HG03196 (cell line): ENCODE results near the gene COL25A1.
"Not testable (repeated sequence)": the region's sequence is repeated elsewhere in the genome, so short reads cannot be mapped to it uniquely, and the experiment has no call there.

Experiments
- ATAC-seq: cut with Tn5 transposase; IDR thresholded peaks from one replicate; pipeline ENCODE4 v1.9.1; 2021; ENCODE audit not compliant: unreplicated experiment

The COL25A1 gene

DNA sequence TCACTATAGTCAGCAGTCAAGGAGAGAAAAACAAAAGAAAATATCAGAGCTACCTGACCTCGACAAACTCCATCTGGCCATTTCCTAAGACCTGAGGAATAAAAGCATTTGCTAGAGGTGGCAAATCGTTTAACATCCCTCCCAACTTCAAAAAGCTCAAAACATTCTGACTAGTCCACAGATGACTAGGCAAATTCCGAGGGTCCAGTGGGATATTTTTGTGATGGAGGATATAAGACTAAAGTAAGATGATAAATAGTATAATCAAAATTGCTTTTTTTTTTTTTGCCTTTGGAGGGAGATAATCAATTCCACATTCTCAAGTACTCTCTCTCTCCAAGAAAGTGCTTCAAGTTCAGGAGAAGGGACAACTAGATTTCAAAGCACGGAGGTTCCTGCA is 420.5 kb downstream of the COL25A1 start:
- no peak for ATAC-seq

DNA sequence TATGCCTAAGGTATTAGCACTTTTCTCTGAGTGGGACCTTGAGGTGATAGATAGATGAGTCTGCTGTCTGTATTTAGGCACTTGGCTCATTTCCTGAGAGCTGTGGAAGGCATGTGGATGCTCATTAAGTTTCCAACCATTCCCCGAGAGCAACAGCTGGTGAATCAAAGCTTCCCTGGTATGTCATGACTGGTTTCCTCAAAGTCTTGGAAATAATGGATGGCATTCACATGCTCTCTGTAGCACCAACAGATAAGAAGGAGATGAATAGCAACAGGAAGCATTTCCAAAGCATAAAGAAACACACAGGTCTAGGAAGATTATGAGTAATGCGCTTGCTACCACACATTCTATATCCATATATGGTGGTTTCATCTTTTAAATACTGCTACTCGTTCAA is 421.3 kb downstream of the COL25A1 start:
- ATAC-seq = no peak

DNA sequence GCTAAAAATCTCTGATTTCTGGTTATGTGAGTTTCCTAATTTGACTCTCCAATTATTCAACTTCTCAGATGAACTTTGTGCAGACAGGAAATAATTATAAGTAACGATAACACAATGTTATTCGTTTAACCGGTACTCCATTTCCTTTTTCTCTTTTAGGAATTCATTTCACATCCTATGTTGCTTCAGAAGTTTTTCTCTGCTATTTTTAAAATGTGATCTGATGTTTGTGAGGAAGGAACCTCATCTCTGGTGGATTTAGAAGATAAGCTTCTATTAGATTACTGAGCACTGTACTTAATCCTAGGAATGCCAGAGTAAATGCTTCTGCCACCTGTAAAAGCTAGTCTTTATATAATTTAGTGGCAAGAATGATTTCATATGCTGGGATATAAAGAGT is 423.7 kb downstream of the COL25A1 start:
- ATAC-seq = no peak

DNA sequence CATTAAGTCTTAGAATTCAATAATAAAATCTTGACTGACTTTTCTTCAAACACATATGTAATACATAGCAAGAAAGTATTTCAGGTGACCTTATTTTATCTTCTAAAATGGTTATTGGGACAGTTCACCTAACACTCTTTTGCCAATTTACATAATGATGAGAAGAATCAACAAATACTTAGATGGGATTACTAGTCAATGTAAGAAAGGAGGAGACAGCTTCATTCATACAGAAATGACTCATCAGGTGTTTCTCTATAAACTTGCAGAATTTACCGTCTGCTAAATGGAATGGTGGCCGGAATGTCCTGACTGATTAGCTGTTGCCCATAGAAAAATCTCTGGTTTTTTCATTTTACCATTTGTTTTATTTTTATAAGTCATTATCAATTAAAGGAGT is 424.6 kb downstream of the COL25A1 start:
- ATAC-seq = no peak

DNA sequence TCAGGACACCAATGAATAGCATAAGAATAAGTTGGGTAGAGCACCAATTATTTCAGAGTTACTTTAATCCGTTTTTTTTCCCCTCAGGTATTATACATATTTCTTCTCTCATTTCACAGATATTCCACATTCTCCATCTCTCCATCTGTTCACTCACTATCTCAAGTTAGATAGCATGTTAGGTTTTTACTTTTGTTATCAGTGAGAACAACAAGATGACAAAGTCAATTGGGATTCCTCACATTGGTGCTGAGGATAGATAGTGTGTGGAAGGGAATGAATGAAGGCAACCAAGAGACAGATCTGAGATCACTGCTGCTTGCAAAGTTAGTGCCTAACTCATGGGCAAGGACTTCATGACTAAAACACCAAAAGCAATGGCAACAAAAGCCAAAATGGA is 427.7 kb downstream of the COL25A1 start:
- ATAC-seq = no peak

DNA sequence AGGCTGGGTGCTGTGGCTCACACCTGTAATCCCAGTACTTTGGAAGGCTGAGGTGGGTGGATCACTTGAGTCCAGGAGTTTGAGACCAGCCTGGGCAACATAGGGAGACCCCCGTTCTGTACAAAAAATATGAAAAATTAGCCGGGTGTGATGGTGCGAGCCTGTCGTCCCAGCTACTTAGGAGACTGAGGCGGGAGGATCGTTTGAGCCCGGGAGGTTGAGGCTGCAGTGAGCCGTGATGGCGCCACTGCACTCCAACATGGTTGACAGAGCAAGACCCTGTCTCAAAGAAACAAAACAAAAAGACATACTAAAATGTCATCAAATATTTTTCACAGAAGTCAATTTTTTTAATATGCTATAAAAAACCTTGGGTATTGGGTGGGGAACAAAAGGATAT is 432.5 kb downstream of the COL25A1 start:
- not testable (repeated sequence) for ATAC-seq

DNA sequence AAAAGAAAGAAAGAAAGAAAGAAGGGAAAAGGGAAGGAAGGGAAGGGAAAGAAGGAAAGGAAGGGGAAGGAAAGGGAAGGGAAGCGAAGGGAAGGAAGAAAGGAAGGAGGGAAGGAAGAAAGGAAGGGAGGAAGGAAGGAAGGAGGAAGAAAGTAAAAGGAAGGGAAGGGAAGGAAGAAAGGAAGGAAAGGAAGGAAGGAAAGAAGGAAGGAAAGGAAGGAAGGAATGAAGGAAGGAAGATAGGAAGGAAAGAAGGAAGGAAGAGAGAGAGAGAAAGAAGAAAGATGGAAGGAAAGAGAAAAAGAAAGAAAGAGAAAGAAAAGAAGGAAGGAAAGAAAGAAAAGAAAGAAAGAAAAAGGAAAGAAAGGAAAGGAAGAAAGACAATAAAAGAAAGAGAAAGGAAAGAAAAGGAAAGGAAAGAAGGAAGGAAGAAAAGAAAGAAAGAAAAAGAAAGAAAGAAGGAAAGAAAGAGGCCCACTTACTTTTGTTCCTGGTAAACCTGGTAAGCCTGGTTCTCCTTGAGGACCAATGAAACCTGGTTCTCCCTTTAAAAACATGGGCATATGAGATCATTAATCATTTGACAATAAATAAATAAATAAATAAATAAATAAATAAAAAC is 433.7 kb downstream of the COL25A1 start:
- no peak for ATAC-seq

DNA sequence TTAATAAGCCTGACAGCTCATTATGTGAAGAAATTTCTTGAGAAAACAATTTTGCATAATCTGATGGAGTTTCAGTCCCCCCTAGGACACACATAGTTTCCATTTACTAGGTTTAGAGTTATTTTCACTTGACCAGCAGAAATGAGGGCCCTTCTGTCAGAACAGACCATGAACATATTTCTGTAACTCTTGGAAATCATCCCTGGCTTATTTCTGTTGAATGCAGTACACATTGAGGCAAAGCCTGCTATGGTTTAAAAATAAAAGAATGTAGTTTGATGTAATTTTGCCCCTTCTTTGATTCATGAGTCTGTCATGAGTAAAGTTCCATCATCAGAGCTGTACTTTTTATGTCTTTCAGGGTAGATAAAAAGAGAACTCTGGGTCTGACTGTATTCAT is 435.0 kb downstream of the COL25A1 start:
- no peak for ATAC-seq

DNA sequence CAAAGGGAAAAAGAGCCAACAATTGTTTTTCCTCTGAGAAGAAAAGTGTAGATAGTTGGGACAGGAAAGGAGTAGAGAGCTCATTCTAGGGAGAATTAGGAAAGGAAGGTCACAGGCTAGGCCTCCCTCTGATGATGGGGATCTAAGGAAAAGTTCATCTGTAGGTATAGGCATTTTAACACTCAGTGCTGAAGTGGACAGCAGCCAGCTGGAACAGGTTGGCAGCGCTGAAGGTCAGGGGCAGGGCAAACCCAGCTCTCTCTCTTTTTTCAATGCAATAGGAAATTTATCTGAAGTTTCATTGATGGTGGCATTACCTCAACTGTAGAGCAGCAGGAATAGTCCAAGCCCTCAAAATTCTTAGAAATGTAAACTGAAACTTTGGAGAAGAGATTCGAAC is 441.1 kb downstream of the COL25A1 start:
- ATAC-seq = no peak

DNA sequence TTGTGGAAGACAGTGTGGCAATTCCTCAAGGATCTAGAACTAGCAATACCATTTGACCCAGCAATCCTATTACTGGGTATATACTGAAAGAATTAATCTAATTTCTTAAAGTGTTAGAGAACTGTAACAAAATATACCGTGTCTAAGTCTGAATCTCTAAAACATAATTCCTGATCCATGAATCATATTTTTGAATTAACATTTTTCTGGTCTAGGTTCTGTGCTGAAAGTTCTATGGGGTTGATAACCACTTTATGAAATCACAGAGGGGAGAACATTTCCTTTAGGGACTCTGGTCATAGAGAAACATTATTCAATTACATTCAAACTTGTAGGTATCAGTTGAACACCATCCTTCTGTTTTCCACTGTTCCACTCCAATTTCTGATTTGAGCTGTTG is 447.7 kb downstream of the COL25A1 start:
- ATAC-seq = no peak

DNA sequence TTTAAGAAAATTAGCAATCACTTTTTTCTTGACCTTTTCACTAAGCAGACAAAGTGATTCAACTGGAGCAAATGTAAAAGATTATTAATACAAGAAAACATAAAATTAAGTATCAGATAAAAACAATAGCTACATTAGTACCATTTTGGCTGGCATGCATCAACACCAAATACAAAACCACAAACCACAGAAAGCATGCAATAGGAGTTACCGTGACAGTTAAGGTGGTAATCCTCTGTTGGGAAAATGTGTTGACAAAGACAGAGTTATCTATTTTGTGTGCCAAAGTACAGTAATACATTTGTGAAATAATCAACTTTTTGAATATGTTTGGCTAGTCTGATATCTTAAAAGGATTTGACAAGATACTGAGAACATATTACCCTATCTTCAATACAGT is 449.8 kb downstream of the COL25A1 start:
- ATAC-seq = no peak

DNA sequence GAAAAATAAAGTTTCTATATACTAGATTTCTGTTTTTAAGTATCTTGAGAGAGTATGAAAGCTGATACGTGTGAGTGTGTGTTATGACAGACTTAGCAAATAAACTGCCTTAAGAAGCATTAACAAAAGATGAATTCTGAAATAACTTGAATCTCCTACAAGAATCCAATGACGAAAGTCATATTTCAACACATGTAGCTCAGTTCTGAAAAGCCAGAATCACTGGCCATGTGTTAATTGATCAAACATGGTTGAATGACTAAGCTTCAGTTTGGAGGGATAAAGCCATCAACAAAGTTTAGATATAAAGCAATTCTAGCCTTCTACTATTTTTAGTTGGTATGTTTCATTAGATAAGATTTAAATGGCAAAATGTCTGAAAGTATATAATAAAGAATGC is 451.1 kb downstream of the COL25A1 start:
- no peak for ATAC-seq

DNA sequence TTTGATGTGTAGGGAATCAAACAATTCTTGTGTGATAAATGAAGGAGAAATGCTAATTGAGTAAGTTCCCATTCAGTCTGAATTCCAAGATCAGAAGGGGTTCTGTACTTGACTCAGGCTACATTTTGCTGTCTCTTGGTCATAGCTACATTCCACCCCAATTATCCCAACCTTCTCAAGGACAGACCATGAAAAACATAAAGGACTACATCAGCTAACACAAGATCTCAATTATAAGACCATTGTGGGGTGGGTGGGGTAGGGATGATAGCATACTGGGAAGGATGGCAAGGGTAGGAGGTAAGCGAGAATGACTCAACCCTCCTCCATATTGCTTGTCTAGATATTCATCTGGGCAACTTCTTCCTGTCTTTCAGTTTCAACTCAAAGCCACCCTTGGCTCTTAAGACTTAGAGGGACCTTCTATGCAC is 452.2 kb downstream of the COL25A1 start:
- peak; percentile 61 for ATAC-seq

DNA sequence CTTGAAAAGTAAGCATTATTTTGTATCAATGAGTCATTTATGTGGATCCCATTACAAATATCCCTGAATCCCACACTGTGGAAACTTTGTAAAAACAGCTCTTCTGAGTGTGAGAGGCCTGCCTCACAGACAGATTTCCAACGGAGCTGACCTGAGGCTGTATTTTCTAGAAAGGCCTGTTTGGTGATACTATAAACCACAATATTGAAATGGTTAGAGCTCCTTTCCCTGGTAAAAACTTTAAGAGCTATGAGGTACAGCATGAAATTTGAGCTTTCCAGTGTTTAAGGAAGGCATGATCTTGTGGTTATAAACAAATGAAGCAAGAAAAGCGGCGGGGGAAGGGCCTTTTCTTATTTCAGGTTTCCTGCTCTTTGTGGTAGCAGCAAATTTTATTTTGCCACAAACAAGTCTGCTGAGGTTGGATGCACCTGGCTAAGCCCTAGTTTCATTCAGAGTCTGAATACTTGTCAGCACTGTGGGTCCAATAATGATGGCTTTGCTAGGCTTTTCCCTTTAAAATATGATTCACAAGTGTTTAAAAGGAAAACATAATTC is 452.8 kb downstream of the COL25A1 start:
- ATAC-seq = peak; percentile 98

DNA sequence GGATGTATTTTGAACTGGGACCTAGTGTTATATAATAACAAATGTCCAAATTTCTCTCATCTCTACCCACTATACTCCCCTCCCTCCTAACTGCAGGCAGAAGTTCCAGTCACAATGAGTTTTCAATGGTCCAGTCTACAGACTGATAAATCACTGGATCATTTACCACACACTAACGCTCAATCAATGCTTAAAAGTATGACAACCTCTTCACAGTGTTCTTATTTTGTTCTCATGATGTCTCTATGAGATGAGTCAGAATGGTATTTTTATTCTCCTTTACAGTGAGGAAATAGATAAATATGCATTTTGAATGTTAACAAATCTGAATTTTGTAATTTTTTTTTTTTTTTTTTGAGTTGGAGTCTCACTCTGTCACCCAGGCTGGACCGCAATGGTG is 455.9 kb downstream of the COL25A1 start:
- ATAC-seq = no peak

DNA sequence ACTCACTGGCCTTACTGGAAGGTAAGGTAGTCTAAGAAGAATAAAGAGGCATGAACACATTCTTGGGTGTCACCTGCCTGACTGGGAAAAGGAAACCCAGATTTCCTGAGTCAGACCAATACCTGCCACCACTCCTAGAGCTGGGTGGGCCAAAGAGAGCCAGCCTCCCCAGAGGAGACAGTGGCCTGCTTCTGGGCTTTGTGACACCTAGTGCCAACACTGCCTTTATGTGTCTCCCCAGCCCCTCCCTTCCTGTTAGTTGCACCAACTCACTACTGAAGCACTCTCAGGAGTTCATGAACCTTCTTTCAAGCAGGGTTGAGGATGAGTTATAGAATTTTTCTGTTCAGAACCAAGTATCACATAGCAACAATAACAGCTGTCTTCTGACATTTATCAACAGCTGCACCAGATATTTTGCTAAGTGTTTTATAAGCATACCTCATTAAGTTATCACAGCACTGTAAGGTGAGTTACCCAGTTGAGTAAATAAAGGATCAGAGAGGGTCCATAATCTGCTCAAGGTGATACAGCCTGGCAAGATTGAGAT is 462.0 kb downstream of the COL25A1 start:
- no peak for ATAC-seq

DNA sequence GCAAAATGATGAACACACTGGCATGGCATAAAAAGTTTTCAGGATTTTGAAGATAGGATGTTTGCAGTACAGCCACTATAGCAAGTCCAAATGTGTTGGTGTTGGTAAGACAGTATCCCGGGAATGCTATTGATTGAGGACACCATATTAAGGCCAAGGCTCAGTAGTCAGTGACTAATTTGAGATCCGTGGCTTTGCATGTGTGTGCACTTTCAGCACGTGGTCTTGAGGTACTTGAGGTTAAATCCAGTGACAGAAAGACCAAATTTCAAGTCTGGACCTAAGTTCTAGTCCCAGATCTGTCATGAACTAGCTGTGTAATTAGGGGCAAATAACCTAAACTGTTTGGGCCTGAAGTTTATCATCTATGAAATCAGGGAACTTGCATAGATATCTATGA is 463.1 kb downstream of the COL25A1 start:
- ATAC-seq = no peak

DNA sequence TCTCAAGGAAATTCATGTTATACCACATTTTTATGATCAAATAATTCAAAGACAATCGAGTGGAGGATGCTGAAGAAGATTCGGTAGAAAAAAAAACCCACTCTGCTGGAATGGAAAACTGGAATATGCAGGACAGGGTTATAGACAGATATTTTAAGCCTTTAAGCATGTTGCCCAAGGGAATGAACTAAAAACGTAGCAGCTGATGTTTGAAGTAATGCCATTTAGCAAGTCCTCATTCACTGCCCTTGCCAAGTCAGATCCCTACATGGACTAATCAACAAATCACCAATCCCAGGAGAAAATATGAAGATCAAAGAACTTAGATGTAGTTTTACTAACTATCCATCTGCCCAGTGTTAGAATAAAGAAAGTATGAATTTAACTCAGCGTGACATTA is 464.0 kb downstream of the COL25A1 start:
- ATAC-seq = no peak

DNA sequence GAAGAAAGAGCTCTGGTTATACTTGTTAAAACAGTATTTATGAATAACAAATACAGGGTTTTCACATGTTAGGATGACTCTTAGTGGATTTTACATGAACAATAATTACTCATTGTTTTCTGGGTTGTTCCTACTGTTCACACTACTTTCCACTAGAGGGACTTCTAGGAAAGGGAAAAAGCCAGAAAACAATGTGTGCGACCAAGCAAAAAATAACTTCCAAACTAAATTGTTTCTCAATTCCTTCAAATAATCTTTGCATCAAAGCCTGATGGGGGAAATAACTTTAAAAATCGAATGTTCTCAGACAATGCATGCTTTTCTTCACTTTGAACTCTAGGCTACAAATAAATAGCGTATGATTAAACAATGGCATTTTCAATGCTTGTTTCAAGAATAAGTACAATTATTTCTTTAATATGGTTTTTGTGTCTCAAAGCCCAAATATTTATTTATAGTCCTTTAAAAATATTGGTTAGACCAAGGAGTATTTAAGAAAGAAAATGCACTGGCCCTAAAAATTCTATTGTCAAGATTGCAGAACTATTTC is 467.5 kb downstream of the COL25A1 start:
- peak; percentile 50 for ATAC-seq

DNA sequence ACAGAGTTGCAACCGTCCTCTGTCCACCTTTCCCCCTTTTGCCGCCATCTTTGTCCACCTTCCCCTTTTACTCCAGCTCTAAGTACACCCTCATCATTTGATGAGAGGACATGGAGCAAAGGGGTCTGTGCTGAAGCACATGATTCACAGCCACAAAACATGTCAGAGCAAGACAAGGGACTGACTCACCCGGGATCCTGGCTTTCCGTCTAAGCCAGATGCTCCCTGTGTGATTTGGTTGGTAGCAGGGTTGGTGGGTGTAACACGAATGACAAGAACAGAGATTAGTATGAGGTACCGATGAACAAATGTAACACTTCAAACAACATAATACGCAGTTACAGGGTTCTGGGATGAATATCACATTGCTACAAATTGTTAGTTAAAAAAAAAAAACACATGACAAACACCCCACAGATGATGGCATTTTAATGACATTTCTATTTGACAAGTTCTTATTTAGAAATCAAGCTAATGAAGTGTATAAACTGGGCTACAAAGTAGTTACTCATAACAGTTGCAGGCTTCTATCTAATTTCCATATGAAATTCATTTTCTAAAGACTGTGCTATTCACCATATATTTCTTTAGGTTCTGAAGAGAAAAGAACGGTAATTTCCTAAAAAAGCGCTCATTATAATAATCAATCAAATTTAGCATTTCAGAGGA is 468.2 kb downstream of the COL25A1 start:
- no peak for ATAC-seq

DNA sequence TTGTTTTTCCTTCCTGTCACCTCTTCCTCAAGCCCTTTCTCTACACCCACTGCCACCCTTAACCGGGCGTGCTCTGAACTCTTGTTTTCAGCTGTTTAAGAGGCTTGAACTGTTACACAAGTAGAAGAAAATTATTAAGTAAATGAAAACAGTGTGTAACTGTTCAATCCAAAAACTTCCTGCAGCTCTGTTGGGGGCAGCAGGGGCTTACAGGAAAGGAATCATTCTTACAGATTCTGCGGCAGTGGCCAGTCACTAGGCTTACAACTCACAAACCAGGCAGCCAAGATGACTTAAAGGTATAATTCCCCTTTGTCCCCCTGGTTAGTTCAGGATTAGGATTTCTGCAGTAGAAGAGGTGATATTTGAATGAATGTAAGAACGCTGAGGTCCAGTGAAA is 469.4 kb downstream of the COL25A1 start:
- no peak for ATAC-seq

DNA sequence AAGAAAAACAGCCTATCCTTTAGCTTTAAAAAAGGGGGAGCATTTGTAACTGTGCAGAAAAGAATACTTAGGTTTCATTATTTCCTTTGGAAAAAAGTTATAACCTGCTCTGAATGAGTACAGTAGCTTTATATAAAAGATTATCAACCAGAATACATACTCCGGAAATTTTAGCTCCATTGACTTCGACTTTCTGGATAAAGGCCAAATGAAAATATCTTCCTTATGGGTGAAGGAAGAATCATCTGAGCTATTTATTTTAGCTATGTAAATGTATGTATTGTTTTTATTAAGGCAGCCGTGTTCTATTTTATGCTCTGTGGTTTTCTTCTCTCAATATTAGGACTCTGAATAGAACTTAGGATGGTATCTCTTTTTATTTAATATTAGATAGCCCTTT is 470.6 kb downstream of the COL25A1 start:
- no peak for ATAC-seq
